ENCODE data around the gene POLR3G. TPM values are rescaled to one million over a fixed set of nuclear protein-coding genes. Genes with fewer than 3 reads are reported as not detected.

The POLR3G gene, protein sequence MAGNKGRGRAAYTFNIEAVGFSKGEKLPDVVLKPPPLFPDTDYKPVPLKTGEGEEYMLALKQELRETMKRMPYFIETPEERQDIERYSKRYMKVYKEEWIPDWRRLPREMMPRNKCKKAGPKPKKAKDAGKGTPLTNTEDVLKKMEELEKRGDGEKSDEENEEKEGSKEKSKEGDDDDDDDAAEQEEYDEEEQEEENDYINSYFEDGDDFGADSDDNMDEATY
- total RNA-seq (2014; rRNA removed; shearing (Covaris generic)): 55.3 and 60.5 TPM in 2 replicates
- 83.7 and 105 TPM in 2 replicates for polyA plus RNA-seq (2015; cell fraction: cytosol; rRNA removed)
- polyA plus RNA-seq (2015; cell fraction: nucleus; rRNA removed): 66.8 and 92.8 TPM in 2 replicates

DNA sequence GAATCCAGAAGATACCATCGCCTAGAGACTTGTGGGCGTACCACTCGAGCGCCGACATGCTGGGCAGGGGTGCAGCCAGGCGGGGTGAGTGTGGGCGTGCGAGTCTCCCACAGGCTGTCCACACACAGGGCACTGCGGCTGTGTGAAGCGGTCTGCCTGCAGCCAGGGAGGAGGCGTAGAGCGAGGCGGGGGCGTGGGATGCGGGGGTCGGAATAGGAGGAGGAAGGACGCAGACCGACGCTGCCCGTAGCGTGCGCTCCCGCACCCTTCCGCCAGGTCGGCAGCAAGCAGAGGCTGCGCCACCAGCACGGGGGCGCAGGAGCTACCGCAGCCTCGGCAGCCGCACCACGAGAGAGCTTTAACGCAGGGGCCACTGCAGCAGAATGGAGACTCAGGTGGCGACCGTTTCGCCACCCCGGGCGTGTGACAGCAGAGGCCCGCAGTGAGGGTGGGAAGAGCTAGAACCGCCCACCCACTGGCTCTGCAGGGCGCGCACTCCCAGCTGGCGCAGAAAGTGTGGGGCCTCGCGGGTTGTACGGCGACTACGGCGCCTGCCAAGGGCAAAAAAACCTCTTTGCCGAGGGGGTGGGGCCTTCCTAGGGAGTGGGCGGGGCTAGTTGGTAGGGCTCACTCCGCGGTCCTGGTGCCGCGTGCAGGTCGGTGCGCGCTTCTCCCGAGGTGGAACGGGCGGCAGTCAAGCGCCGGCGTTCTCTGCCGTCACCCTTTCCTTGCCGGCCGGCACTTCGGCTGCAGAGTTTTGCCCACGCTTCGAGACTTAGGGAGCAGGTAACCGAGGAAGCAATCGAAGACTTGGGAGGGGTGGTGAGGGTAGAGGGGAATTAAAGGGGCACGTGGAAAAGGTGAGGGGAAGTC is at the start of gene POLR3G, which contains the start of gene MBLAC2:
POLR3G (plus strand) TSS at position 630 of the 873 bp plus-strand sequence. CDS start 10,704 bp downstream, outside the sequence.
MBLAC2 (minus strand) TSS at position 537 of the 873 bp plus-strand sequence; CDS start at position 58, 479 bp downstream.
- in situ Hi-C loops (cut with HindIII; ENCODE audit: low pct_unique_long_range_greater_than_20kb, low sequenced_read_pairs): no loop called here

DNA sequence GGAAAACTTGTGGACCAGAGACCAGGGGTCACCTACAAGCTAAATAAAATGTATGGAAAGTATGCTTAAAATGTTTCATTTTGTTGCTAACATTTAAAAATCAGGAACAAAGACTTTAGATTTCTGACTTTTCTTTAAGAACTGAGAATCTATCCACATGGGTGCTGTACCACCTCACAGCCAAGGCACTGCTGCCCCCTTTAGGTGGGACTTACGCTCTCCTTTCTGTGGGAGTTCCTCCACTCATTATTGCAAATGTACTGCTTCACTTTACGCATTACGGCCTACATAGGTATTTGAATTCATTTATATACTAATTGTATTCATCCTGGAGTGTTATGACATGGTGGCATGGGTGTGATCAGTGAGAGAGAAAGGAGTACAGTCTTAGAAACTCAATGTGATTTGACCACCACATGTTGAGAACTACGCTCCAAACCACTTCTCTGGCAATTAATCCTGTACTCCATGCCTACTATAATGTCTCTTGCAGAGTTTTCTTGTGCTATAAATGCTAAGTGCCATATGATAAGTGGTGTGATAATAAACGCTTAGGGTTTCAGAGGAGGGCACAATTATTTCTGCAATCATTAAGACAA is 40.4 kb upstream of the POLR3G start:
- DNase-seq (ENCODE audit: low read depth, low spot score): peak; percentile 72
- in situ Hi-C loops (cut with HindIII; ENCODE audit: low pct_unique_long_range_greater_than_20kb, low sequenced_read_pairs): no loop called here

More for the DNA sequence above, at the start of gene POLR3G, which contains the start of gene MBLAC2:
- DNase-seq (ENCODE audit: low read depth, low spot score): peak; percentile 92

DNA sequence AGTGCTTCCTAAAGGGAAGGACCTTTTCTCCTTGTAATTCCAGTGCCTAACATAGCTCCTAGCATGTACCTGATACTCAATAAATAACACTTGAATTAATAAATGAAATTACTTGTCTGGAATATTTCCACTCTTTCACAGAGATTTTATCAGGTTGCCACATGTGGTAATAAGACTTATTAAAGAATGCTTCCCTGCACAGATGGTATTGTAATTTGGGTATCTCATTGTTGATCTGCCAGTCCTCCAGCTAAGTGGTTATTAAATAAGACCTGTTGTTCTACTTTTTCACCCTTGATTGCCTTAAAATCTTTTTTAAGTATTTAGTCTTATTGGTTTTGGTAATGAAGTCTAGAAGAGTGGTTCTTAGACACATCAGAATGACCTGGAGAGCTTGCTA is 37.0 kb upstream of the POLR3G start:
- in situ Hi-C loops (cut with HindIII; ENCODE audit: low pct_unique_long_range_greater_than_20kb, low sequenced_read_pairs): no loop called here

DNA sequence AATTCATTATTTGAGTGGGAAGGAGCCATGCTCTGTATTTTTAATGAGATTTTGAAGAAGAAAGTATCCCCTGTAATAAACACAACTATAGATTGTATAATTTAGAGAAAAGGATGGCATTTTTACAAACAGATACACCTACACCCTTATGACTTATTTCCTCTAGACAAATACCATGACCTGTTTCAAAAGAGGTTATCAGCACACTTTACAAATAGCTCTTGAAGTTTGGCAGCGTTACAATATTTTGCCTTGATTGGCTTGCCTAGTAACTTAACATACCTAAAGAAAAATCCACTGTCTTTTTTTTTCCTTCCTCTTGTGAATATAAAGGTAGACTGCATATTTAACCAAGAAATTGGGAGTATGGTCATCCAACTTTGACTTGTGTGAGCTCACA is 36.6 kb upstream of the POLR3G start:
- in situ Hi-C loops (cut with HindIII; ENCODE audit: low pct_unique_long_range_greater_than_20kb, low sequenced_read_pairs): no loop called here

More for the DNA sequence above, 37.0 kb upstream of the POLR3G start:
- DNase-seq (ENCODE audit: low read depth, low spot score): no peak

DNA sequence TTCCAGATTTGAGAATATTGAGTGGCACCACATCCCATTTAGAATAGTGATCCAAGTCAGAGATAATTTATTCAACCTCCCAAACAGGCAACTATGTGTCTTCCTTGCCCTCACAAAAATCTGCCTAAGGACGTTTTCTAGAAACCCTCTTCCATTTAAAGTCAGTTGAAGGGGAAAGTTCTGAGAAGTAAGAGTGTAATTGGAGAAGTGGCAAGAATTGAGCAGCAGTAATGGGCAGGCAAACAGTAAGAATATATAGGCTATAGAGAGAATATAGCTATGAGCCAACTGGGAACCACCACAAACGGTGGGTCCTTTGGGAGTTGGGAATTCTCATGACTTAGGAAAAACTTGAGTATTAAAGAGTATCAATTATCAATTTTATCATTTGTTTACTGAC is 34.0 kb upstream of the POLR3G start:
- in situ Hi-C loops (cut with HindIII; ENCODE audit: low pct_unique_long_range_greater_than_20kb, low sequenced_read_pairs): no loop called here
- DNase-seq (ENCODE audit: low read depth, low spot score): peak; percentile 41

More for the DNA sequence above, 36.6 kb upstream of the POLR3G start:
- no peak for DNase-seq (ENCODE audit: low read depth, low spot score)

DNA sequence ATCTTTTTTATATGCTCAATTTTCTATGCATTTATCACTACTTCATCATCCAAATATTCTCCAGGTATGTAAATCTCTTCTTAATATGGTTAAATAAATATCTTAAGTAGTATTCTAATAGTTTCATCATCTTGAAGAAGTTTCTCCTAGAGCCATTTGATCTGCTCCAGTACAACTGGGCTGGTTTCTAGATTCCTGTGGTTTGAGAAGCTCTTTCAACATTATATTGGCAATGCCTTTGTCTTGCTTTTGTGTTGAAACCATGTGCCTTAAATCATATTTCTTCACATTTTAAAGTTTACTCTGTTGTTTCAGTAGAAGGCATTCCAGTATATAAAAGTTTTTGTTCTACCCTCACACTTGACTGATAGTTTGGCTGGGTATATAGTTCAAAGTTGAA is 27.7 kb upstream of the POLR3G start:
- no peak for DNase-seq (ENCODE audit: low read depth, low spot score)
- in situ Hi-C loops (cut with HindIII; ENCODE audit: low pct_unique_long_range_greater_than_20kb, low sequenced_read_pairs): no loop called here

DNA sequence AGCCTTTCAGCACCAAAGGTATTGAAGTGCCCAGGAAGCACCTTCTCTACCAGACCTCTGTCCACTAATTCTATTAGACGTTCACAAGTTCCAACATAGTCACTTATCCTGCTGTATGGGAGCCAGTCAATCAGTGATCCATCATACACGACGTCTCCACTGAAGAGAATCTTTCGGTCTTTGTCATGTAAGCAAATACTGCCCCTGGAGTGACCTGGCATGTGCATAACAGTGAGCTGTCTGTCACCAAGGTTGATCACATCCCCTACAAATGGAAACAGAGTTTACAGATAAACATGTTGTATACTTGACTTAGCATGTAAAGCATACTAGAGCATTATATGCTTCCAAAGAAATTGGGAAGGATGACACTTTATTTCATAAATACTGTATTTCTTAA is 13.4 kb upstream of the POLR3G start:
- DNase-seq (ENCODE audit: low read depth, low spot score): no peak
- in situ Hi-C loops (cut with HindIII; ENCODE audit: low pct_unique_long_range_greater_than_20kb, low sequenced_read_pairs): no loop called here

DNA sequence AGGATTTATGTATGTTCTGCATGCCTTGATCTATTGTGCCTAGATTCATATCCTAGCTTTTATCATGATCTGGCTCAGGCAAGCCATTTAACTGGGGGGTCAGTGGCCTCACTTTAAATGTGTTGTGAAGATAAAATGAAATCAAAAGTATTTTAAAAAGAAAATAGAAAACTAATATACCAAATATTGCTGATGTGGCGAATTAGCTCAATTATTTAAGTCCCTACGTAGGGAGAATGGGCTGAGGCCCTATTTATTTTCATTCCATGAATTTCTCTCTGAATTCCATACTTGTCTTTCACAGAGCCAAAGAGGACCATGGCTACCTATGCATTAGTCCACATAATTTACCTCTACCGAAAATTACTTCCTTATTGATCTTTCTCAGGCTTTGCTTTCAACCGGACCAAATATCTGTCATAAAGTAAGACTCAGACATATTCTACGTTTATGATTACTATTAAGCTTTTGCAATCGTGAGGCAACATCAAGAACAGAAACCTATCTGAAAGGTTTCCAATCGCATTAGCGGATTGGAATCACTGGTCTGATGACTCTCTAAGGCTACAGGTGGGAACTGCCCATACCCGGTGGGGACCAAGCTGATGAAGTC is 1.8 kb upstream of the POLR3G start:
- in situ Hi-C loops (cut with HindIII; ENCODE audit: low pct_unique_long_range_greater_than_20kb, low sequenced_read_pairs): no loop called here
- DNase-seq (ENCODE audit: low read depth, low spot score): no peak

DNA sequence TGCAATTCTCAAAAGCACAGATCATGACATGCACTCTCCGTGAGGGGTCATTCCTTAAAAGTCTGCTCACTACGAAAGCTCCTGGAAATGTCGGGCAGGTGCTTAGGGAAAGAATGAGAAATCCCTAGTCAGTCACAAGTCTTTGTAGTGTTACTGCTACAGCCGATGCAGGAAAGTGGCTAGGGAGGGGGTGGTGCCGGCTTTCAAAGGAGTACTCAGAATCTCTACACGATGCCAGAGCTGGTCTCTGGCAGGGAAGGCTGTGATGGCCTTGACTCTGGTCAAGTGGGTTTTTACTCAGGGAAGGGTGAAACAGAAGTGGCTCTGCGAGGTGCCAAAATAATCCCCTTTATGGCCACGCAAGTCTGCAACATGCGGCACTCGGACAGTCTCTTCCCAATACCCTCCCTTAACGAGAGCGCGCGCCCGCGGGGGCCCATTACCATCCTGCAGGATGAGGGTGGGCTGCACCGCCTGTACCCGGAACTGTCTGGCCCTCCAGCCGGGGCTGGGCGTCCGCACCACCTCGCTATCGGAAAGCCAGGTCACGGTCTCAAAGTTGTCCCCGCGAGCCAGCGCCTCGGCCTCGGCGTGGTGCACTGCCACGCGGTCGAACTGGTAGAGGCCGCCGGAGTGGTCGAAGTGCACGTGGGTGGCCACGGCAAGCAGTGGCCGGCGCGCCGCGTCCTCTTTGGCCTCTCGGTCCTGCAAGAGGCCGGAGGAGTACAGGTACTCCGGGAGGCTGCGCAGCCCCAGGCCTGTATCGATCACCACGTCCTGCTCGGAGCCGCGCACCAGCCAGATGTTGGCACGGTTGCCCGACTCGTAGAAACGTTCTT is 1.0 kb upstream of the POLR3G start:
- in situ Hi-C loops (cut with HindIII; ENCODE audit: low pct_unique_long_range_greater_than_20kb, low sequenced_read_pairs): no loop called here
- DNase-seq (ENCODE audit: low read depth, low spot score): peak; percentile 26

DNA sequence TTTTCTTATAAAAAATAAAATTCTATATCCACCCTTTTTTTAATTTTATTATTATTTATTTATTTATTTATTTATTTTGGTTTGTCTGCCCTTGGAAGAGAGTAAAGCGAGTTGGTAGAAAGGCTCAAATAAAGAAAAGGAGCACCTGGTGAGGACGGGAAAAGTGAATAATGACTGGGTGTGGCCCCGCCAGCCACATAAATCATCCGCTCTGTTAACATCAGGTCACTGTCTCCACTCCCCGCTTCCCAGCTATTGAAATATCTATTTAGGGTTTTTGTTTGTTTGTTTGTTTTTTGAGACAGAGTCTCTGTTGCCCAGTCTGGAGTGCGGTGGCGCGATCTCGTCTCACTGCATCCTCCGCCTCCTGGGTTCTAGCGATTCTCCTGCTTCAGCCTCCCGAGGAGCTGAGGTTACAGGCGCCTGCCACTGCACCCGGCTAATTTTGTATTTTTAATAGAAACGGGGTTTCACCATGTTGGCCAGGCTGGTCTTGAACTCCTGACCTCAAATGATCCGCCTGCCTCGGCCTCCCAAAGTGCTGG is 844 bp downstream of the POLR3G start:
- no peak for DNase-seq (ENCODE audit: low read depth, low spot score)
- in situ Hi-C loops (cut with HindIII; ENCODE audit: low pct_unique_long_range_greater_than_20kb, low sequenced_read_pairs): no loop called here

DNA sequence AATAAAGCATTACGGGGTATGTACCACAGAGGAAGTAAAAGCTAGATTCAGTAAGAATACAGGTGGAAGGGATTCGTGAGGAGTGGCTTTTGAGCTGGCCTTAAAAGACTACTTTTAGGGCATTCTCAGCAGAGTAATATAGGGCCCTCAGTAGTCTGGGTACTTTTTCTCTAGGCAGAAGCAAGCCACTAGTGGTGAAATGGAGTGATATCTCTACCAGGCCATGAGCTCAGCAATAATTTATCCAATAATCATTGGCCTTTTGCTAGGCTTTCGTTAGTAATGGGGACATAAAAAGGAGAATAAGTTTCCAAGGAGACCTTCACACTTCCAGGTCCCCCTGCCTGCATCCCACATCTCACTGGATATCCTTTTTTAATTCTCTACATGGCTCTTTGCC is 1.7 kb downstream of the POLR3G start:
- in situ Hi-C loops (cut with HindIII; ENCODE audit: low pct_unique_long_range_greater_than_20kb, low sequenced_read_pairs): no loop called here
- peak; percentile 9 for DNase-seq (ENCODE audit: low read depth, low spot score)

DNA sequence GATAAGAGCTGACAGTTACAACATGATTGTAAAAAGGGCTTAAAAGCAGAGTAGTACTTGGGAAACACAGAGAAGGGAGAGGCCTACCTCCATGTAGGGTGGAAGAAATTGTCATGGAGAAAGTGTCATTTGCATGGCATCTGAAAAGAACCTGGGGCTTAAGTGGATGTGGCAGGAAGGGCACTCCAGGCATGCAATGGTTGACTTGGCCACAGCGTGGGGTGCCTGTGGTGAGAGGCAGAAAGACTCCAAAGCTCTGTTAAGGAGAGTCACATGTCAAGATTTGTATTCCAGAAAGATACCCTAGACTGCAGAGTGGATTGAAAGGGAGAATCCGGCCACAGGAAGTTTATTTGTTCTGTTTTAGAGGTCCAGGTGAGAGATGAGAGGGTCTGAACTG is 2.4 kb downstream of the POLR3G start:
- DNase-seq (ENCODE audit: low read depth, low spot score): peak; percentile 66

DNA sequence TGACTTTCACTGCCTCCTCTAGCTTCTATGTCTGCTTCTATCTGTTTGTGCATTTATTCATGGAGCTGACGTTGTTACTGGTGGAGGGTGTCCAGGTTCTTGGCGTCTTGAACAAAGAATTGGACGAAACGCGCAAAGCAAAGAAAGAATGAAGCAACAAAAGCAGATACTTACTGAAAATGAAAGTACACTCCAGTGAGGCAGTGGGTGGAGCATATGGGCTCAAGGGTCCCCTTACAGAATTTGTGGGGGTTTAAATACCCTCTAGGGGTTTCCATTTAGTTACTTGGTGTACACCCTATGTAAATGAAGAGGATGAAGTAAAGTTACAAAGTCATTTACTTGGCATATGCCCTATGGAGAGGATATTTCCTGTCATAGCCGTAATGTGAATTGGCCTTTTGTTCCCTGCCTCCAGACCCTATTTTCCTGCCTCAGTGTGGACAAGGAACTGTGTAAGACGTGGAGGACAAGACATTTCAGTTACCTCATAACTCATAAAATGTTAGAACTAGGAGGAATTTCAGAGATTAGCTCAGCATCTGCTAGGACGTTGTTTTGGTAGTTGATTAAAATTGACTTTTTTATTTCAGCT is 3.1 kb downstream of the POLR3G start:
- peak; percentile 77 for DNase-seq (ENCODE audit: low read depth, low spot score)
- in situ Hi-C loops (cut with HindIII; ENCODE audit: low pct_unique_long_range_greater_than_20kb, low sequenced_read_pairs): no loop called here

More for the DNA sequence above, 2.4 kb downstream of the POLR3G start:
- in situ Hi-C loops (cut with HindIII; ENCODE audit: low pct_unique_long_range_greater_than_20kb, low sequenced_read_pairs): no loop called here

DNA sequence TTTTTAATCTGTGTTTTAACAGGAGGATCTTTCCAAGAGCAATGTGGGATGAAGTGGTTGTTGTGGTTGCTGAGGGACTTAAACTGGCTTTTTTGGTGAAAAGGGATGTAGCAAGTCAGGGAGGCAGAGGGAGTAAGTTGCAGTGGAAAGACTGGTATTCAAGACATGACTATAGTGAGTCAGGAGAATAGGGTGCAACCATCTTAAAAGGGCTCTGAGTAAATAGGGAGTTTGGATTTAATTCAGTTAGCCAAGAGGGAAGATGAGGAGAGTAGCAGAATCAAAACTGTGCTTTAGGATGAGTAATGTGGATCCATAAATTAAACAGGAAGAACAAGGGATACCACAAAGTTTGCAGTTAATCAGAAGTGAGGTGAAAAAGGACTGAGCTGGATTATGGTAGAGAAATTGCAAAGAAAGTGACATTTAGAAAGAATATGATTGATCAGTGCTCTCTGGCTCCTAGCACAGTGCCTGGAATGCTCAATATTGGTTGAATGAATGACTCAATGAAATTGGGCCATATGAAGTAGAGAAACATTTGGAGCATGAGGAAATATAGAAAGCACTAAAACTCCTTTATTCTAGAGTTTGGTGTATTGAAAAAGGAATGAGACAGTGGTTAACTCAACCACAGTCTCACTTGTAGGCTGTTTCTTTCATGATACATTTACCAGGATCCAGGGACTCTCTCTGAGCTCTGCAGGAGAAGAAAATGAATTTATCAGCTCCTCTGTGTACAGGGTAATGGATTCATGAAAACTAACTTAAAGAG is 5.1 kb downstream of the POLR3G start:
- no peak for DNase-seq (ENCODE audit: low read depth, low spot score)

DNA sequence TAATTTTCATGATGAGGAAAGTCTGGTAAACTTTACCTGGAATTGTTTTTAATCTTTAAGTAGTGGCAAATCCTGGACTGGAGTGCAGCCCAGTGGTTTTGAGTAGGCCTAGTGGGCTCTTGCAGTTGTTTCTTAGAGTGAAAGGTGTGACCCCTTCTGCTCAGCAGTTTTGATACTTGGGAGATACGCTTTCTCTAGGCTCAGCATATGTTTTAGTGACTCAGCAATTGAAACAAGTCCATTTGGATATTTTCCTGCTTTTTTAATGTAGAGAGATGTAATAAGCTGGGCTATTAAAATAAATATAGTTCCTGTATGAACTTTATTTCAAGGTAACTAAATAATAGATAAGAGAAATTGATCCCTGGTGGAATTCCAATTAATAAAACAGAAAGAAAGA is 6.0 kb downstream of the POLR3G start:
- no peak for DNase-seq (ENCODE audit: low read depth, low spot score)
- in situ Hi-C loops (cut with HindIII; ENCODE audit: low pct_unique_long_range_greater_than_20kb, low sequenced_read_pairs): no loop called here

More for the DNA sequence above, 5.1 kb downstream of the POLR3G start:
- in situ Hi-C loops (cut with HindIII; ENCODE audit: low pct_unique_long_range_greater_than_20kb, low sequenced_read_pairs): no loop called here

DNA sequence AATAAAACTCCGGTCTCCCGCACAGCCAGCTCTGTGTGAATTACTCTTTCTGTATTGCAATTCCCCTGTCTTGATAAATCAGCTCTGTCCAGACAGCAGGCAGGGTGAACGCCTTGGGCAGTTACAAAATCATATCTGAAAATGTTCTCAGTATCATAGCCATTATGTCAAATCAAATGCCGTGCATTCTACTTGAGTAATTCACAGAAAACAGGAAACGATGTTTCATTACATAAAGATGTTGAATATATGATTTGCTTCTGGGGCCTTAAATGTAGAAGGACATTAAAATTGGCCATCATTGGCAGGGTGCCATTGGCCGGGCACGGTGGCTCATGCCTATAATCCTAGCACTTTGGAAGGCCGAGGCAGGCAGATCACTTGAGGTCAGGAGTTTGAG is 8.5 kb downstream of the POLR3G start:
- no peak for DNase-seq (ENCODE audit: low read depth, low spot score)
- in situ Hi-C loops (cut with HindIII; ENCODE audit: low pct_unique_long_range_greater_than_20kb, low sequenced_read_pairs): no loop called here

Measured in SK-MEL-5 (cell line).